GM20000 (cell line): ENCODE results near the gene PLEKHA8.

Source experiments
- DNase-seq: peaks from one replicate; pipeline ENCODE4 v3.0.0; 2012; ENCODE audit warnings: low spot score
- TF ChIP-seq, protein P1 (sequence below): IDR thresholded peaks from 2 replicates; pipeline ENCODE4 v1.5.1; 2012; ENCODE audit warnings: mild to moderate bottlenecking, control low read depth; ENCODE audit errors: extremely low read depth, missing control alignments

Gene PLEKHA8

DNA sequence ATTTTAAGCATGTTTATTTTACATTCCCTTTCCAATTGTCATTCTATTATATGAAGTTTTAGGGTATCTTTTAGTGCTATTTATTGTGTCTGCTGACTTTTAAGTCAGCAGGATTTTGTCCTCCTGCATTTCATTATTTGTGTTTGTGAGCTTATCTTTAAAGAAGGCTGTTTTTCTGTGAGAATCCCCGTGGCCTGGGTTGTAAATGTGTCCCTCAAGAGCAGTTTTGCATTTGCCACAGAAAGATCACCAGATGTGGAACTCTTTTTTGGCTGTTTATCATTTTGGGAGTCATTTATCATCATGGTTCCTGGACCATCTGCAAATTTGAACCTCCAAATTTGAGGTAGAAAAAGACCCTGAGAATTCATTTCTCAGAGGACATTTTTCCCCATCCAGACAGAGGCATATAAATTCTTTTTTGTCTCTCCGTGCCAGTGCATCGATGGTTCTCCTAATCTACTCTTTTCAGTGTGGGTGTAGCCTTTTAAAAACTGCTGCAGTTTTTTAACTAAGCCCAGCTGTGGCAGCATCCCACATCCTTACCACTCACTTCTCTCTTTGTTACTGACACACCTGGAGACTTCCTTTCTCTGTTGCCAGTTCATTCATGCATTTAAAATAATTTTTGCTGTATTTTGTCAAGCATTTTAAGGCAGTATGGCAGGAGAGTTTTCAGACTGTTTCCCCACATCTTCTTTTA lies 86.5 kb downstream of the PLEKHA8 start:
- no peak for DNase-seq
- TF ChIP-seq, protein P1, sequence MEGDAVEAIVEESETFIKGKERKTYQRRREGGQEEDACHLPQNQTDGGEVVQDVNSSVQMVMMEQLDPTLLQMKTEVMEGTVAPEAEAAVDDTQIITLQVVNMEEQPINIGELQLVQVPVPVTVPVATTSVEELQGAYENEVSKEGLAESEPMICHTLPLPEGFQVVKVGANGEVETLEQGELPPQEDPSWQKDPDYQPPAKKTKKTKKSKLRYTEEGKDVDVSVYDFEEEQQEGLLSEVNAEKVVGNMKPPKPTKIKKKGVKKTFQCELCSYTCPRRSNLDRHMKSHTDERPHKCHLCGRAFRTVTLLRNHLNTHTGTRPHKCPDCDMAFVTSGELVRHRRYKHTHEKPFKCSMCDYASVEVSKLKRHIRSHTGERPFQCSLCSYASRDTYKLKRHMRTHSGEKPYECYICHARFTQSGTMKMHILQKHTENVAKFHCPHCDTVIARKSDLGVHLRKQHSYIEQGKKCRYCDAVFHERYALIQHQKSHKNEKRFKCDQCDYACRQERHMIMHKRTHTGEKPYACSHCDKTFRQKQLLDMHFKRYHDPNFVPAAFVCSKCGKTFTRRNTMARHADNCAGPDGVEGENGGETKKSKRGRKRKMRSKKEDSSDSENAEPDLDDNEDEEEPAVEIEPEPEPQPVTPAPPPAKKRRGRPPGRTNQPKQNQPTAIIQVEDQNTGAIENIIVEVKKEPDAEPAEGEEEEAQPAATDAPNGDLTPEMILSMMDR = no peak

DNA sequence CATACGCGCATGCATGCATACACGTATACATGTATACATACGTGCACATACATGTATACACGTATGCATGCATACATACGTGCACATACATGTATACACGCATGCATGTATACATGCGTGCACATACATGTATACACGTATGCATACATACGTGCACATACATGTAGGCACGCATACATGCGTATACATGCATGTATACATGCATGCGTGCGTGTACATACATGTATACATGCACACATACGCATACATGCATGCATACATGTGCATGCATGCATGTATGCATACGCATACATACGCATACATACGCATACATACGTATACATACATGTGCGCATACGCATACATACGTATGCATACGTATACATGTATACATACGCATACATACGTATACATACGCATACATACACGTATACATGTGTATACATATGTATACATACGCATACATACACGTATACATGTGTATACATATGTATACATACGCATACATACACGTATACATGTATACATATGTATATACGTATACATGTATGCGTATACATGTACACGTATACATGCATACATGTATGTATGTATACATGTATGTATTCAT lies 87.6 kb downstream of the PLEKHA8 start:
- DNase-seq = no peak
- TF ChIP-seq, protein P1 = no peak

DNA sequence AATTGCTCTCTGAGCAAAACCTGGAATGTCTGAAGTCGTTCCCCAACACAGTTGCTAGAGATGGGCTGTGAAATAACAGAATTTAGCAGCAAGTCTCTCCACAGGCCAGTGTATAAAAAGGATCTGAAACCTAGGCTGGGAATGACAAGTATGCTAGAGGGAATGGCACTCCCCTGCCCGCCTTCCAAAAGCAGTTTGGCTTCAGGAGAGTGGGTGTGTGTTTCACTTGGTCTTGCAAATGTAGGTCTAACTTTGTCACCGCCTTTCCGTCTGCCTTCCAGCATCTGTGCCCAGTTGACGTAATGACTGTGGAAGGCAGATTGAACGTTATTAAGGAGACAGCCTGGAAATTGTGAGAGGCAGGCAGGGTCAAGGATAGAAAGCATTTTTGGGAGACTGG lies 88.6 kb downstream of the PLEKHA8 start:
- no peak for DNase-seq
- TF ChIP-seq, protein P1 = no peak

DNA sequence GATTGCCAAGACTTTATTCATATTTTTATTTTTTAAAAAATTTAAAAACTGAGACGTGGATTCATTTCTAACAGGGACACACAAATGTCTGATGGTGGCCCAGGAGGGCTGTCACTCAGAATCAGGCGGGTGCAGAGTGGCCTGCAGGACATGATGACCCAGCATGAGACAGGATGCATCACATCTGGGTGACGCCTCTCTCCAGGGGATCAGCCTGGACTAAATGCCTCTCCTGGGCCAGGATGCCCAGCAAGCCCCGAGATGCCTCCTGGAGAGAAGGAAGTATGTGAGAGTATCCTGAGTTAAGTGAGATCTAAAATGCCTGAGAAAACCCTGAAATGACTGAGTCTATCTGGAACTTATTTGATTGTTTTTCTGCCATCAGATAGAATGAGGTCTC lies 89.7 kb downstream of the PLEKHA8 start:
- TF ChIP-seq, protein P1 = no peak
- DNase-seq = no peak

DNA sequence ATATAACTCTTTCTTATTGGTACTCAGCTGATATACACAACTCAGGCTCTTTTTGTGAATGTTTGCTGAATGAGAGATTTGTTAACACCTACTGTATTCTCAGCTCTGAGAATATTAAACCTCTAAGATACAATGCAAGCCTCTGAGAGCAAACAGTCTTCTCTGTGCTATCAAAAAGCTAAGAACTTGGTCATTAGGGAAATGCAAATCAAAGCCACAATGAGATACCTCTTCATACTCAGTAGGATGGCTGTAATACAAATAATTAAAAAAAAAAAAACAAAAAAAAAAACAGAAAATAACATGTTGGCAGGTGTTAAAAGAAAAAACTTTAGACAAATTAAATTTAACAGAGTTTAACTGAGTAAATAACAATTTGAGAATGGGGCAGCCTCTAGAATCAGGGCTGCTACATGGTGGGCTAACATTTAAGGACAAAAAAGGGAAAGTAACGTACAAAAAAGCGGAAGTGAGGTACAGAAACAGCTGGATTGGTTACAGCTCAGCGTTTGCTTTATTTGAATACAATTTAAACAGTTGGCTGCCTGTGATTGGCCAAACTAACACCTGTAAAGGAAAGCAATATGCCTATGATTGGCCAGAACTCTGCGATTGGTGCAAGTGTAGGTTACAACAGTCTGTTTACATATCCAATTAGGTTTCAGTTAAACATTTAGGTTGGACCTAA lies 91.8 kb downstream of the PLEKHA8 start:
- TF ChIP-seq, protein P1 = no peak
- no peak for DNase-seq

DNA sequence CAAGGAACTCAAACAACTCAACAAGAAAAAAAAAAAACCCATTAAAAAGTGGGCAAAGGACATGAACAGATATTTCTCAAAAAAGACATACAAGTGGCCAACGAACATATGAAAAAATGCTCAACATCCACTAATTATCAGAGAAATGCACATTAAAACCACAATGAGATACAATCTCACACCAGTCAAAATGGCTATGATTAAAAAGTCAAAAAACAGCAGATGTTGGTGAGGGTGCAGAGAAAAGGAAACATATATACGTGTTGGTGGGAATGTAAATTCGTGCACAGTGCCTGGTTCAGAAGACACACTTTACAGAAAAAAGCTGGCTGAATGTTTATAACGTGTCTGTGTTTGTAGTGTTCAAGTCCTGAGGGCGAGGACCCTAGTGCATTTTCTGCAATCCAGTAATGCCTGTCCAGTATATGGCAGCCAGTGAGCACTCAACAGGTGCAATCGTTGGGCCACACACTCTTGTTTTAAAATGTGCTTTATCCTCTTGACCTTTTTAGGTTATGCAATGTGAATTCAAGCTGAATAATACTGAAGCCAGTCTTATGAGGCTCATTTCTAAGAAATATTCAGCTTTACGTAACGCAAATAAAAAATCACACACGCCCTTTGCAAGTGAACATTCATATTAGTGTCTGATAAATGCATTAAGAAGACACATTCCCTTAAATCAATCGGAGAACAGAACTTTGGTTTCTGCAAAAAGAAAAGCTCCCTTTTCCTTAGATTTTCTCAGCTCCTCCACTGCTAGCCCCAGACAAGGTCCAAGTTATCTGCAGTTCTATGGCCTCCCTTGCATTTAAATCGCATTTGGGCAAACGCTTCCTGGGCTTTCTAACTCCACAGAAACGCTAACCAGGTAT lies 105.8 kb downstream of the PLEKHA8 start:
- DNase-seq = no peak
- TF ChIP-seq, protein P1 = no peak
